ENCODE data around the gene INSR. TPM values are rescaled to one million over a fixed set of nuclear protein-coding genes. Genes with fewer than 3 reads are reported as not detected.

The INSR gene
- total RNA-seq, 2 donors from 2014 or later, result 50.8 to 118 TPM

DNA sequence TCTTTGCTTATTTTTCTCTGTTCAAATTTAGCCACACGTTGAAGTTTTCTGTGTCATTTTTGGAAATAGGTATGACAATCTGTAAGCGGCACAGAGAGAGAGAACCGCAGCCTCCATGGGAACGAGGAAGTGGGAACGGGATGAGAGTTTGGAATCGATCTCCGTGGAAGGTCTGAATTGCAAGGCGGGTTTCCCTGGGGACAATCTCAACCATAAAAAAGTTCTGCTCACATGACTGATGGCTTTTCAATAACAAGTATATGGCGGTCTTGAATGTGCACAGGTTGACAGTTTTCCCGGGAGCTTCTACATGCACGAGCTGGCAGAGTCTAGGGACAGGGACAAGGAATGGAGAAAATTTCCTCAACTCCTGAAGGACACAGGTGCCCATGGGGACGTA lies 90.9 kb downstream of the INSR start:
- Histone ChIP-seq H3K4me1 (peaks cover 0 to 28% of the 10 kb centered on the region in 2 donors), H3K36me3 (no peaks in the 10 kb centered on the region), H3K27ac (no peak overlapping the region), H3K4me3 (no peak overlapping the region), H3K27me3 (no peaks in the 10 kb centered on the region), H3K9me3 (no peaks in the 10 kb centered on the region)
- TF ChIP-seq, protein P1, sequence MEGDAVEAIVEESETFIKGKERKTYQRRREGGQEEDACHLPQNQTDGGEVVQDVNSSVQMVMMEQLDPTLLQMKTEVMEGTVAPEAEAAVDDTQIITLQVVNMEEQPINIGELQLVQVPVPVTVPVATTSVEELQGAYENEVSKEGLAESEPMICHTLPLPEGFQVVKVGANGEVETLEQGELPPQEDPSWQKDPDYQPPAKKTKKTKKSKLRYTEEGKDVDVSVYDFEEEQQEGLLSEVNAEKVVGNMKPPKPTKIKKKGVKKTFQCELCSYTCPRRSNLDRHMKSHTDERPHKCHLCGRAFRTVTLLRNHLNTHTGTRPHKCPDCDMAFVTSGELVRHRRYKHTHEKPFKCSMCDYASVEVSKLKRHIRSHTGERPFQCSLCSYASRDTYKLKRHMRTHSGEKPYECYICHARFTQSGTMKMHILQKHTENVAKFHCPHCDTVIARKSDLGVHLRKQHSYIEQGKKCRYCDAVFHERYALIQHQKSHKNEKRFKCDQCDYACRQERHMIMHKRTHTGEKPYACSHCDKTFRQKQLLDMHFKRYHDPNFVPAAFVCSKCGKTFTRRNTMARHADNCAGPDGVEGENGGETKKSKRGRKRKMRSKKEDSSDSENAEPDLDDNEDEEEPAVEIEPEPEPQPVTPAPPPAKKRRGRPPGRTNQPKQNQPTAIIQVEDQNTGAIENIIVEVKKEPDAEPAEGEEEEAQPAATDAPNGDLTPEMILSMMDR (IDR thresholded peaks at IDR 0.05), result no peak
- no peak for DNase-seq (ENCODE audit: low spot score)

DNA sequence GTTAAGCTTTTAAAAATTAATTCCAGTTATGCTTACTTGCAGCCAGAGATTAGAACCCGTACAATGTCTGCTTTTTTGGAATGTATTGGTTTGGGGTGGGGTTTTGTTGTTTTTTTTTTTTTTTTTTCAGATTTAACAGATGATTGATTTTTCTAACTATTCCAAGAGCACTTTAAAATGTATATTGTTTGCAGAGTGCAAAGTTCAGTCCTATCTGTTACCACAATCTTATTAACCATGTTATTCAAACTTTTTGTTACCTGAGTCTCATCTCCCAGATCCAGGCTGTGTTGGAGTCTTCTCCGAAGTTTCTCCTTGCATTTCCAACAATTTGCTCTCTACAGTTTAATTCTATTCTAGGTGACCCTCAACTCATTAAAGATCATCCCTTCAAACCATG lies 91.3 kb downstream of the INSR start:
- peaks cover 0 to 25% of the 10 kb centered on the region in 2 donors for H3K4me1 ChIP-seq
- TF ChIP-seq, protein P1 (IDR thresholded peaks at IDR 0.05), result no peak
- no peak overlapping the region for H3K27ac ChIP-seq
- H3K4me3 ChIP-seq, result no peak overlapping the region
- H3K27me3 ChIP-seq, result no peaks in the 10 kb centered on the region
- DNase-seq (ENCODE audit: low spot score), result no peak
- H3K36me3 ChIP-seq, result no peaks in the 10 kb centered on the region
- no peaks in the 10 kb centered on the region for H3K9me3 ChIP-seq

DNA sequence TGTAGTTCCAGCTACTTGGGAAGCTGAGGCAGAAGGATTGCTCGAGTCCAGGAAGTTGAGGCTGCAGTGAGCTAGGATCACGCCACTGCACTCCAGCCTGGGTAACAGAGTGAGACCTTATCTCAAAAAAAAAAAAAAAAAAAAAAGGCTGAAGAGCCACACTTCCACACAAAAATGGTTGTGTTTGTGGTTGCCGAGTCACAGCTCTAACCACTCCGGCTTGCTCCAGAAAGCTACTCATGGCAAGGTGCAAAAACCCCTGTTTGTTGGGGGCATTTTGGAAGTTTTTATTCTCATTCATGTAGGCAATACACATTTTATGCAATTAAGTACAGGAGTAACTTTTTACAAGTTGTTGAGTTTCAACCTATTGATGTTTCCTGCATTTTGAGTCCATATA lies 93.5 kb downstream of the INSR start:
- TF ChIP-seq, protein P1 (IDR thresholded peaks at IDR 0.05), result no peak
- H3K9me3 ChIP-seq, result no peaks in the 10 kb centered on the region
- H3K36me3 ChIP-seq, result no peaks in the 10 kb centered on the region
- peaks cover 0 to 30% of the 10 kb centered on the region in 2 donors for H3K4me1 ChIP-seq
- no peak overlapping the region for H3K27ac ChIP-seq
- no peaks in the 10 kb centered on the region for H3K27me3 ChIP-seq
- no peak for DNase-seq (ENCODE audit: low spot score)
- H3K4me3 ChIP-seq, result no peak overlapping the region

DNA sequence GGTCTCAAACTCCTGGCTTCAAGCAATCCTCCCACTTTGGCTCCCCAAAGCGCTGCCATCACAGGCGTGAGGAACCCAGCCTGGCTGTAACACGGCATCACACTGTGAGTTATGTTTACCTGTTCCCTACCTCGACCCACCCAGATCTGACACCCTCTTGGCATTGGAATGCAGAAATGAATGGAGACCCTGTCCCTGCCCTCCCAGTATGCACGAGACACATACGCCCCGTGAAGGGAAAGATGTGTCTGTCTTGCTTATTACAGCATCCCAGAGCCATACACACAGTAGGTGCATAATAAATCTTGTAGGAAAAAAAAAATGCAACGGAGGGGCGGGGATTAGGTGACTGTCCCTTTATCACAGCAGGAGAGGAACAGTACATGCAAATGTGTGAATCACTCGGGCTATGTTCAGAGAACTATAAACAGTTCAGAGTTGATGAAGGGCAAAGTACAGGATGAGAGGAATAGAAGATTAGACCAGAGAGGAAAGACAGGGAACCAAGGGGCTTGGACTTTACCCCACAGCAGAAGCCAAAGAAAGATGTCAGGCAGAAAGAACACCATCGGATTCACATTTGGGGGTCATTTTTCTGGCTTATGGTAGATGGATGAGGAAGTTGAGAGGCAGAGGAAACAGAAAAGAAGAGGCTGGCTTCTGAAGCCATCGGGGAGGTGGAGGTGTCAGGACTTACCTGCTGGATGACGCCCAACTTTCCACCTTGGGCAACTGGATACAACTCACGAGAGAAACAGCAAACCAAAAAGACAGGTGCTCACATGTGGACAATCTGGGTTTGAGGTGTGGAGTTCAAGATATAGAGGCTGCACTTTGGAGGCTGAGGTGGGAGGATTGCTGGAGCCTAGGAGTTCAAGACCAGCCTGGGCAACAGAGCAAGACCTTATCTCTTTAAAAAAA lies 94.3 kb downstream of the INSR start:
- TF ChIP-seq, protein P1 (IDR thresholded peaks at IDR 0.05), result no peak
- Histone ChIP-seq H3K4me1 (peaks cover 0 to 30% of the 10 kb centered on the region in 2 donors), H3K27ac (peak overlapping the region; percentile 59 to 74), H3K27me3 (no peaks in the 10 kb centered on the region), H3K4me3 (no peak overlapping the region), H3K36me3 (no peaks in the 10 kb centered on the region), H3K9me3 (no peaks in the 10 kb centered on the region)
- no peak for DNase-seq (ENCODE audit: low spot score)

DNA sequence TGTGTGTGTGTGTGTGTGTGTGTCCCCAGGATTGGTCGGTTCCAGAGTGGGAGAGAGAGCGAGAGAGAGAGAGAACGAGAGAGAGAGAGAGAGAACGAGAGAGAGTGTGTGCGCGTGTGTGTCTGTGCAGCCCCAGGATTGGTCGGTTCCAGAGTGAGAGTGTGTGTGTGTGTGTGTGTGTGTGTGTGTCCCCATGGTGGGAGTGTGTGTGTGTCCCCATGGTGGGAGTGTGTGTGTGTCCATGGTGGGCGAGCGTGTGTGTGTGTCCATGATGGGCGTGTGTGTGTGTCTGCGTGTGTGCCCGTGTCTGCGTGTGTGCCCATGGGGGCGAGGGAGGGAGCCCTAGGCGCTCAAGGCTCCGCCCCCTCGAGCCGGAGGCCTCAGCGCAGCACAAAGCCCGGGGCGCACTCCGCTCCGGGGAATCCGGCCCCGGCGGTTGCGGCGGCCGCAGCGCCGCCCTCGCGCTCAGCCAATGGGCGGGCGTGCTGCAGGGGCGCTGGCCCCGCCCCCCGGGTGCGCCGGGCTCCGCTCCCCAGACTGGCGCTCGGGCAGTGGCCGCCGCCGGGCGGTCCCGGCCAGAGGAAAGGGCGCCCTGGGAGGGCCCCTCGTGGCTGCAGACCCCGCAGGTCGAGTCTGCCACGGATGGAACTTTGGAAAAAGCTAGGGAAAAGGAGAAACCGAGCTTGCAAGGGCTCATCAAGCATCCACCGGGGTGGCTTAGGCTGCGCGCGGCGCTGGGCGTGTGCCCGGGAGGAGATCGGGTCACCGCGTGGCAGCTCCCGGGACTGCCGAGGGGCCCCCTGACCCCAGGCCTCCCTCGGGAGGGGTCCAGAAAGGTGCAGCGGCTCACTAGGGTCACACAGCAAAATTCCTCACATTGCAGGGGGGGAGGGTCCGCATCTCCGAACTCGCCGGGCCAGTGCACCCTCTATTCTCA lies 96.2 kb downstream of the INSR start:
- TF ChIP-seq, protein P1 (IDR thresholded peaks at IDR 0.05), result peak in 1 of 2 donors; percentile 25

More for the DNA sequence above, 96.2 kb downstream of the INSR start:
- Histone ChIP-seq H3K27ac (peak overlapping the region; percentile 81 to 95), H3K4me3 (peak overlapping the region; percentile 64 to 73), H3K4me1 (peaks cover 0 to 30% of the 10 kb centered on the region in 2 donors), H3K36me3 (no peaks in the 10 kb centered on the region), H3K27me3 (no peaks in the 10 kb centered on the region), H3K9me3 (no peaks in the 10 kb centered on the region)
- DNase-seq (ENCODE audit: low spot score), result peak; percentile 93
